Karpas-422 (cell line): Measurements from ENCODE around the gene PLAC8L1. TPM values are rescaled to one million over a fixed set of nuclear protein-coding genes. Genes with fewer than 3 reads are reported as not detected.

Source experiments
- DNase-seq: peaks from one replicate; pipeline ENCODE4 v3.0.0-alpha.2; 2015
- H2AFZ ChIP-seq: fragments of 200-600 bp; sonication (generic); 2 replicates; pipeline ENCODE4 v1.6.1; 2014; ENCODE audit warnings: antibody characterized with exemption, low read length, mixed read lengths
- H3K27ac ChIP-seq: fragments of 200-600 bp; sonication (generic); 2 replicates; pipeline ENCODE4 v1.5.1; 2014; ENCODE audit warnings: mild to moderate bottlenecking, low read length, moderate library complexity
- H3K27me3 ChIP-seq: fragments of 200-600 bp; sonication (generic); 2 replicates; pipeline ENCODE4 v1.6.1; 2014; ENCODE audit warnings: low read length, mixed read lengths
- H3K36me3 ChIP-seq: fragments of 200-600 bp; sonication (generic); 2 replicates; pipeline ENCODE4 v1.6.1; 2014; ENCODE audit warnings: low read length, mixed read lengths; ENCODE audit not compliant: insufficient read depth
- H3K4me1 ChIP-seq: fragments of 200-600 bp; sonication (generic); 2 replicates; pipeline ENCODE4 v1.6.1; 2014; ENCODE audit warnings: mild to moderate bottlenecking, low read length, mixed read lengths
- H3K4me2 ChIP-seq: fragments of 200-600 bp; sonication (generic); 2 replicates; pipeline ENCODE4 v1.6.1; 2014; ENCODE audit warnings: low read length, low read depth, mild to moderate bottlenecking; ENCODE audit not compliant: poor library complexity, severe bottlenecking
- H3K4me3 ChIP-seq: fragments of 200-600 bp; sonication (generic); 2 replicates; pipeline ENCODE4 v1.5.1; 2014; ENCODE audit warnings: mild to moderate bottlenecking, antibody characterized with exemption, low read length, mixed read lengths
- H3K79me2 ChIP-seq: fragments of 200-600 bp; sonication (generic); 2 replicates; pipeline ENCODE4 v1.6.1; 2014; ENCODE audit warnings: mild to moderate bottlenecking, low read length, mixed read lengths
- H3K9ac ChIP-seq: fragments of 200-600 bp; sonication (generic); 2 replicates; pipeline ENCODE4 v1.6.0; 2014; ENCODE audit warnings: low read length
- H3K9me2 ChIP-seq: fragments of 200-600 bp; sonication (generic), shearing (Covaris generic); replicated peaks from 2 replicates; pipeline ENCODE4 v1.6.0; 2014; ENCODE audit warnings: mild to moderate bottlenecking, low read length, moderate library complexity; ENCODE audit not compliant: insufficient read depth
- H3K9me3 ChIP-seq: fragments of 300-700, 200-600 bp; sonication (generic); 2 replicates; pipeline ENCODE4 v1.6.1; 2014; ENCODE audit warnings: low read length, mixed read lengths
- H4K20me1 ChIP-seq: fragments of 200-600 bp; sonication (generic); 2 replicates; pipeline ENCODE4 v1.6.1; 2014; ENCODE audit warnings: mild to moderate bottlenecking, antibody characterized with exemption, low read length, low read depth; ENCODE audit not compliant: insufficient read depth
- total RNA-seq: library from RNA; depleted of rRNA; stranded (reverse); fragments of >200 nt; shearing (Covaris generic); gene quantifications from 2 replicates; pipeline ENCODE4 v1.2.3, GENCODE V29; 2014; ENCODE audit warnings: low replicate concordance

The PLAC8L1 gene
- total RNA-seq, 1 experiment from 2014 or later = not detected

GRCh38 chr5:146078566-146078965 is 26.8 kb downstream of the PLAC8L1 start:
- Histone ChIP-seq H4K20me1 (no peaks in the 10 kb centered on the region), H3K4me2 (no peak overlapping the region)

GRCh38 chr5:146076455-146076854 is 28.9 kb downstream of the PLAC8L1 start:
- H3K9me3 ChIP-seq = no peaks in the 10 kb centered on the region

More at GRCh38 chr5:146078566-146078965, 26.8 kb downstream of the PLAC8L1 start:
- Histone ChIP-seq H3K4me3 (no peak overlapping the region), H3K9me3 (no peaks in the 10 kb centered on the region), H2AFZ (no peak overlapping the region), H3K36me3 (no peaks in the 10 kb centered on the region), H3K79me2 (no peaks in the 10 kb centered on the region), H3K27ac (no peak overlapping the region), H3K27me3 (no peaks in the 10 kb centered on the region), H3K9ac (no peak overlapping the region), H3K4me1 (peaks cover 12% of the 10 kb centered on the region), H3K9me2 (no peaks in the 10 kb centered on the region)
- DNase-seq = no peak

GRCh38 chr5:146076028-146076427 is 29.3 kb downstream of the PLAC8L1 start:
- Histone ChIP-seq H2AFZ (no peak overlapping the region), H3K79me2 (no peaks in the 10 kb centered on the region), H3K4me3 (no peak overlapping the region), H3K9me2 (no peaks in the 10 kb centered on the region), H3K9ac (no peak overlapping the region), H3K4me2 (peak overlapping the region; percentile 21), H3K9me3 (no peaks in the 10 kb centered on the region), H3K27ac (no peak overlapping the region), H3K4me1 (peaks cover 12% of the 10 kb centered on the region), H3K36me3 (no peaks in the 10 kb centered on the region), H4K20me1 (no peaks in the 10 kb centered on the region), H3K27me3 (no peaks in the 10 kb centered on the region)
- no peak for DNase-seq

More at GRCh38 chr5:146076455-146076854, 28.9 kb downstream of the PLAC8L1 start:
- H3K9me2 ChIP-seq = no peaks in the 10 kb centered on the region
- no peak overlapping the region for H3K27ac ChIP-seq
- H2AFZ ChIP-seq = peak overlapping the region; percentile 40; the same call in 1 of the 2 replicates
- peak; percentile 61 for DNase-seq
- peak overlapping the region; percentile 21 for H3K4me2 ChIP-seq
- no peaks in the 10 kb centered on the region for H4K20me1 ChIP-seq
- peak overlapping the region; percentile 11; the same call in 1 of the 2 replicates for H3K9ac ChIP-seq
- no peaks in the 10 kb centered on the region for H3K36me3 ChIP-seq
- H3K27me3 ChIP-seq = no peaks in the 10 kb centered on the region
- H3K4me3 ChIP-seq = no peak overlapping the region
- H3K4me1 ChIP-seq = peaks cover 12% of the 10 kb centered on the region
- no peaks in the 10 kb centered on the region for H3K79me2 ChIP-seq

GRCh38 chr5:146073239-146073900 is 32.0 kb downstream of the PLAC8L1 start:
- no peaks in the 10 kb centered on the region for H4K20me1 ChIP-seq
- H3K9me3 ChIP-seq = no peaks in the 10 kb centered on the region
- H3K27me3 ChIP-seq = no peaks in the 10 kb centered on the region
- no peak overlapping the region for H3K9ac ChIP-seq
- no peaks in the 10 kb centered on the region for H3K36me3 ChIP-seq
- no peak overlapping the region for H3K4me2 ChIP-seq
- no peak for DNase-seq
- no peaks in the 10 kb centered on the region for H3K79me2 ChIP-seq
- H3K4me1 ChIP-seq = peaks cover 12% of the 10 kb centered on the region
- no peaks in the 10 kb centered on the region for H3K9me2 ChIP-seq
- H2AFZ ChIP-seq = no peak overlapping the region
- H3K4me3 ChIP-seq = no peak overlapping the region
- no peak overlapping the region for H3K27ac ChIP-seq

GRCh38 chr5:146072595-146072994 is 32.8 kb downstream of the PLAC8L1 start:
- Histone ChIP-seq H3K4me2 (no peak overlapping the region), H3K9me3 (no peaks in the 10 kb centered on the region), H3K9ac (no peak overlapping the region), H3K4me1 (peaks cover 12% of the 10 kb centered on the region), H3K27ac (no peak overlapping the region), H4K20me1 (no peaks in the 10 kb centered on the region), H3K27me3 (no peaks in the 10 kb centered on the region), H2AFZ (no peak overlapping the region), H3K4me3 (no peak overlapping the region), H3K36me3 (no peaks in the 10 kb centered on the region), H3K79me2 (no peaks in the 10 kb centered on the region), H3K9me2 (no peaks in the 10 kb centered on the region)
- DNase-seq = no peak

GRCh38 chr5:146071171-146071570 is 34.2 kb downstream of the PLAC8L1 start:
- Histone ChIP-seq H4K20me1 (no peaks in the 10 kb centered on the region), H3K27me3 (no peaks in the 10 kb centered on the region), H3K4me2 (no peak overlapping the region), H3K9me2 (no peaks in the 10 kb centered on the region), H2AFZ (no peak overlapping the region), H3K4me3 (no peak overlapping the region), H3K79me2 (no peaks in the 10 kb centered on the region), H3K9me3 (no peaks in the 10 kb centered on the region), H3K36me3 (no peaks in the 10 kb centered on the region), H3K9ac (no peak overlapping the region), H3K4me1 (peaks cover 2% of the 10 kb centered on the region), H3K27ac (no peak overlapping the region)
- DNase-seq = no peak

GRCh38 chr5:146070746-146071145 is 34.6 kb downstream of the PLAC8L1 start:
- H3K79me2 ChIP-seq = no peaks in the 10 kb centered on the region
- no peaks in the 10 kb centered on the region for H3K27me3 ChIP-seq
- no peaks in the 10 kb centered on the region for H3K36me3 ChIP-seq
- H3K9ac ChIP-seq = no peak overlapping the region
- H4K20me1 ChIP-seq = no peaks in the 10 kb centered on the region
- H3K4me1 ChIP-seq = no peaks in the 10 kb centered on the region
- H3K9me3 ChIP-seq = no peaks in the 10 kb centered on the region
- DNase-seq = no peak
- H3K9me2 ChIP-seq = no peaks in the 10 kb centered on the region
- H3K27ac ChIP-seq = no peak overlapping the region
- H3K4me3 ChIP-seq = no peak overlapping the region
- no peak overlapping the region for H3K4me2 ChIP-seq
- no peak overlapping the region for H2AFZ ChIP-seq

GRCh38 chr5:146069780-146070099 is 35.6 kb downstream of the PLAC8L1 start:
- Histone ChIP-seq H3K4me1 (no peaks in the 10 kb centered on the region), H3K9me2 (no peaks in the 10 kb centered on the region), H4K20me1 (no peaks in the 10 kb centered on the region), H3K9me3 (no peaks in the 10 kb centered on the region), H3K4me2 (no peak overlapping the region), H2AFZ (no peak overlapping the region), H3K4me3 (no peak overlapping the region), H3K36me3 (no peaks in the 10 kb centered on the region), H3K9ac (no peak overlapping the region), H3K27ac (no peak overlapping the region), H3K27me3 (no peaks in the 10 kb centered on the region), H3K79me2 (no peaks in the 10 kb centered on the region)
- no peak for DNase-seq
